Neuronal stem cell (in vitro differentiated cells): ENCODE measurements around the gene ACSS2.

ENCODE experiments used
- DNase-seq: peaks from one replicate; pipeline ENCODE4 v3.0.0-alpha.2; 2013; ENCODE audit warnings: low spot score
- H2AFZ ChIP-seq: one replicate; pipeline ENCODE4 v1.6.1; 2013; ENCODE audit warnings: mild to moderate bottlenecking, low read length, inconsistent platforms
- H2AK5ac ChIP-seq: 2 replicates; pipeline ENCODE4 v1.6.1; 2013; ENCODE audit warnings: low read depth, mild to moderate bottlenecking, inconsistent platforms, low read length, moderate library complexity, mixed read lengths
- H2BK120ac ChIP-seq: 2 replicates; pipeline ENCODE4 v1.6.1; 2013; ENCODE audit warnings: low read depth, mild to moderate bottlenecking, inconsistent platforms, low read length, moderate library complexity, mixed read lengths
- H2BK12ac ChIP-seq: one replicate; pipeline ENCODE4 v1.6.1; 2013; ENCODE audit warnings: low read length, inconsistent platforms
- H2BK15ac ChIP-seq: 2 replicates; pipeline ENCODE4 v1.6.1; 2013; ENCODE audit warnings: mild to moderate bottlenecking, low read length, inconsistent platforms, mixed read lengths
- H2BK5ac ChIP-seq: one replicate; pipeline ENCODE4 v1.6.1; 2013; ENCODE audit warnings: inconsistent platforms, mild to moderate bottlenecking, low read length, moderate library complexity
- H3K14ac ChIP-seq: one replicate; pipeline ENCODE4 v1.6.1; 2013; ENCODE audit warnings: low read length, inconsistent platforms
- H3K18ac ChIP-seq: 2 replicates; pipeline ENCODE4 v1.6.1; 2013; ENCODE audit warnings: low read length, inconsistent platforms
- H3K23ac ChIP-seq: 2 replicates; pipeline ENCODE4 v1.6.1; 2013; ENCODE audit warnings: low read depth, mild to moderate bottlenecking, mixed read lengths, low read length, inconsistent platforms; ENCODE audit not compliant: poor library complexity
- H3K27ac ChIP-seq: replicated peaks from 3 replicates; pipeline ENCODE4 v1.5.1; 2013; ENCODE audit warnings: low read length, inconsistent platforms
- H3K27me3 ChIP-seq, 3 experiments: 2 replicates each; pipeline ENCODE4 v1.6.1; 2013; ENCODE audit warnings: low read length in 3 of 3, mild to moderate bottlenecking in 2 of 3, inconsistent platforms in 1 of 3, low read depth in 1 of 3, mixed read lengths in 1 of 3, moderate library complexity in 1 of 3; ENCODE audit not compliant: control insufficient read depth in 3 of 3, insufficient read depth in 3 of 3
- H3K36me3 ChIP-seq, 2 donors: replicated peaks in 1 of 2; 2 replicates each; pipeline ENCODE4 v1.6.1; 2013; ENCODE audit warnings: low read length in 2 of 2; ENCODE audit not compliant: control insufficient read depth in 2 of 2, insufficient read depth in 2 of 2
- H3K4ac ChIP-seq: 2 replicates; pipeline ENCODE4 v1.6.1; 2013; ENCODE audit warnings: inconsistent platforms, mild to moderate bottlenecking, low read length, moderate library complexity
- H3K4me1 ChIP-seq, 2 donors: 1 replicate in 1 of 2; 2 replicates in 1 of 2; pipeline ENCODE4 v1.6.1; 2013; ENCODE audit warnings: low read length in 2 of 2, low read depth in 1 of 2; ENCODE audit not compliant: control insufficient read depth in 2 of 2, insufficient read depth in 1 of 2
- H3K4me2 ChIP-seq: one replicate; pipeline ENCODE4 v1.6.1; 2013; ENCODE audit warnings: mild to moderate bottlenecking, low read length, inconsistent platforms; ENCODE audit not compliant: insufficient read depth, poor library complexity, severe bottlenecking
- H3K4me3 ChIP-seq, 2 donors: 2 replicates each; pipeline ENCODE4 v1.5.1; 2013; ENCODE audit warnings: low read length in 2 of 2, mild to moderate bottlenecking in 2 of 2, inconsistent platforms in 1 of 2, moderate library complexity in 1 of 2
- H3K79me1 ChIP-seq: one replicate; pipeline ENCODE4 v1.6.1; 2013; ENCODE audit warnings: low read depth, mild to moderate bottlenecking, inconsistent platforms, low read length, moderate library complexity
- H3K9ac ChIP-seq: one replicate; pipeline ENCODE4 v1.6.1; 2013; ENCODE audit warnings: mild to moderate bottlenecking, low read depth, low read length, inconsistent platforms; ENCODE audit not compliant: poor library complexity
- H3K9me3 ChIP-seq, 2 donors: replicated peaks in 1 of 2; 2 replicates each; pipeline versions ENCODE3 to v1.6.1; 2013; ENCODE audit warnings: low read length in 2 of 2, mild to moderate bottlenecking in 2 of 2, inconsistent platforms in 1 of 2, low read depth in 1 of 2, mixed read lengths in 1 of 2, moderate library complexity in 1 of 2; ENCODE audit not compliant: control insufficient read depth in 2 of 2, insufficient read depth in 1 of 2
- H4K8ac ChIP-seq: one replicate; pipeline ENCODE4 v1.6.1; 2013; ENCODE audit warnings: low read depth, mild to moderate bottlenecking, inconsistent platforms, low read length, moderate library complexity
- H4K91ac ChIP-seq: one replicate; pipeline ENCODE4 v1.6.1; 2013; ENCODE audit warnings: low read length, low read depth, mild to moderate bottlenecking, inconsistent platforms; ENCODE audit not compliant: poor library complexity
- WGBS, 2 donors: extraction: QIAGEN DNeasy Blood & Tissue Kit; methylation state at CpG; one replicate each; pipeline ENCODE4 v1.1.7; 2013; ENCODE audit warnings: missing lambda C conversion rate in 2 of 2, mixed read lengths in 1 of 2; ENCODE audit not compliant: insufficient read length in 2 of 2, insufficient replicate concordance in 1 of 2; ENCODE audit errors: extremely low coverage in 2 of 2; 5-methylcytosine and 5-hydroxymethylcytosine counted together

ACSS2 gene

GRCh38 chr20:34931771-34932170 lies 55.4 kb downstream of the ACSS2 start:
- Histone ChIP-seq H3K4me3 (no peak overlapping the region), H3K4ac (no peak overlapping the region), H3K18ac (no peak overlapping the region), H4K8ac (no peak overlapping the region), H3K36me3 (peaks cover 23 to 88% of the 10 kb centered on the region in 2 donors), H2AK5ac (no peak overlapping the region), H3K23ac (no peak overlapping the region), H3K27ac (no peak overlapping the region), H3K9me3 (no peaks in the 10 kb centered on the region), H2BK12ac (no peak overlapping the region), H4K91ac (no peak overlapping the region), H2BK15ac (no peak overlapping the region), H2AFZ (no peak overlapping the region), H3K9ac (no peak overlapping the region), H3K14ac (no peak overlapping the region), H3K4me2 (no peak overlapping the region), H3K4me1 (no peaks in the 10 kb centered on the region), H2BK5ac (no peak overlapping the region), H3K79me1 (no peaks in the 10 kb centered on the region), H3K27me3 (no peaks in the 10 kb centered on the region), H2BK120ac (no peak overlapping the region)
- WGBS, 2 donors = no CpG with 5 or more reads among the region's 7 CpGs
- no peak for DNase-seq

DNA sequence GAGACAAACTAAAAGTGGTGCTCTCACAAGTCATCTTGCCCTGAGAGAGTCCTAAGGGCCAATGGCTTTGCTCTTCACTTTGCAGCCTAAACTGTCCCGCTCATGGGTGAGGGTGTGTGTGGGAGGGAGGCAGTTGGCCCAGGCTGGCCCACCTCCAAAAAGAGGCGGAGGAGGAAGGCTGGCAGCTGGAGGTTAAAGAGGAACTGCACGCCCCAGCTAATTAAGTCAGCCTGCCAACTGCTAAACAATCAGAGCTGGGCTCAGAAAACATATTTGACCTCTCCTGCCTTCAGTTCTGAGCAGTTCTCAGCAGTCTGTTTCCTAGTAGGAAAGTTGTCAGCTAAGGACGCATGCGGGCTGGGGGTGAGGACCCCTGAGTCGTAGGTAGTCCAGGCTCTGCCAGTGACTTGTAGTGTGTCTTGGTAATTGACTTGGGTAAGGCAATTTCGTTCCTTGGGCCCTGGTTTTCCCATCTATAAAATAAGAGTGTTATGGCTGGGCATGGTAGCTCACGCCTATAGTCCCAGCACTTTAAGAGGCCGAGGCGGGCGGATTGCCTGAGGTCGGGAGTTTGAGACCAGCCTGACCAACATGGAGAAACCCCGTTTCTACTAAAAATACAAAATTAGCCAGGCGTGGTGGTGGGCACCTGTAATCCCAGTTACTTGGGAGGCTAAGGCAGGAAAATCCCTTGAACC lies 62.2 kb downstream of the ACSS2 start:
- no peak overlapping the region for H3K23ac ChIP-seq
- no peak overlapping the region for H2AFZ ChIP-seq
- no peak overlapping the region for H3K4ac ChIP-seq
- no CpG with 5 or more reads among the region's 14 CpGs for WGBS, 2 donors
- no peak overlapping the region for H3K4me2 ChIP-seq
- no peak overlapping the region for H2BK15ac ChIP-seq
- no peak overlapping the region for H3K18ac ChIP-seq
- no peak overlapping the region for H4K91ac ChIP-seq
- H3K14ac ChIP-seq = no peak overlapping the region
- no peak overlapping the region for H3K4me3 ChIP-seq
- no peaks in the 10 kb centered on the region for H3K4me1 ChIP-seq
- H3K27ac ChIP-seq = no peak overlapping the region
- no peak for DNase-seq
- H3K79me1 ChIP-seq = no peaks in the 10 kb centered on the region
- H3K27me3 ChIP-seq = no peaks in the 10 kb centered on the region
- H2BK12ac ChIP-seq = no peak overlapping the region
- H2AK5ac ChIP-seq = no peak overlapping the region
- no peaks in the 10 kb centered on the region for H3K9me3 ChIP-seq
- peaks cover 18 to 83% of the 10 kb centered on the region in 2 donors for H3K36me3 ChIP-seq
- no peak overlapping the region for H4K8ac ChIP-seq
- no peak overlapping the region for H2BK120ac ChIP-seq
- no peak overlapping the region for H2BK5ac ChIP-seq
- H3K9ac ChIP-seq = no peak overlapping the region

DNA sequence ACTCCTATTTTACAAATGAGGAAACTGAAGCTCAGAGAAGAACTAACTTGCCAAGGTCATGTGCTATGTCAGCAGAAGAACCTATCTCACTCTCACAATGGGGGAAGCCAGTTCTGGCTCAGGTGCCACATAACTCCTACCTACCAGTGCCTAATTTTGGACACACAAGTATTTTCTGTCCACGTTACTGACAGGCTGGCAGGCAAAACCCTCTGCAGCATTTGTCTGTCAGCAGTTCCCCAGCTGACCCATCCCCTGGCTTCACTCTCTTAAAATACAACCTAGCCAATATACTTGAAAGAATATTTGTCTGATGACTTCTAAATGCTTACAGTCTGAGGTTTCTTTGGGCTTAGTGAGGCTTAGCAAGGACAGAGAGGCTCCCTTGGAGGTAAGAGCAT lies 63.7 kb downstream of the ACSS2 start:
- no peak overlapping the region for H4K91ac ChIP-seq
- H2AFZ ChIP-seq = no peak overlapping the region
- no peaks in the 10 kb centered on the region for H3K27me3 ChIP-seq
- H4K8ac ChIP-seq = no peak overlapping the region
- no peak overlapping the region for H3K4me3 ChIP-seq
- H3K79me1 ChIP-seq = no peaks in the 10 kb centered on the region
- no peak overlapping the region for H3K4ac ChIP-seq
- no peak overlapping the region for H2BK5ac ChIP-seq
- no peak overlapping the region for H3K18ac ChIP-seq
- DNase-seq = no peak
- no peak overlapping the region for H3K23ac ChIP-seq
- H3K9ac ChIP-seq = no peak overlapping the region
- no peak overlapping the region for H3K27ac ChIP-seq
- no peak overlapping the region for H2BK12ac ChIP-seq
- H3K9me3 ChIP-seq = no peaks in the 10 kb centered on the region
- H3K14ac ChIP-seq = no peak overlapping the region
- no peaks in the 10 kb centered on the region for H3K4me1 ChIP-seq
- no CpG with 5 or more reads among the region's 1 CpG for WGBS, 2 donors
- H2BK15ac ChIP-seq = no peak overlapping the region
- no peak overlapping the region for H2AK5ac ChIP-seq
- H3K36me3 ChIP-seq = peaks cover 16 to 85% of the 10 kb centered on the region in 2 donors
- H3K4me2 ChIP-seq = no peak overlapping the region
- H2BK120ac ChIP-seq = no peak overlapping the region

DNA sequence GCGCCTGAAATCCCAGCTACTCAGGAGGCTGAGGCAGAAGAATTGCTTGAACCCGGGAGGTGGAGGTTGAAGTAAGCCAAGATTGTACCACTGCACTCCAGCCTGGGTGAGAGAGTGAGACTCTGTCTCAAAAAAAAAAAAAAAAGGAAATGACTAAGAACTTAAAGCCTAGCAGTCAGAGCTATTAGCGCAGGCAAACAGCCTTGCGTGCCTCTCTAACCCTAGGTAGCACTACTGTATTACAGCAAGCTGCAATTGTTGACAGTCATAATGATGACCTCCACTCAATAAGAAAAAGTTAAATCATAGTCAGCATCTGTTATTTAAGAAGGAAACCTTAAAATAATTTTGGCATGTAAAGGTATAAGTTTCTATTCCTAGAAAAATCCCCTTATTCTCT lies 64.8 kb downstream of the ACSS2 start:
- H3K4me2 ChIP-seq = no peak overlapping the region
- no peaks in the 10 kb centered on the region for H3K79me1 ChIP-seq
- no CpG with 5 or more reads among the region's 4 CpGs for WGBS, 2 donors
- no peak overlapping the region for H2BK15ac ChIP-seq
- H2AFZ ChIP-seq = no peak overlapping the region
- H3K14ac ChIP-seq = no peak overlapping the region
- no peak overlapping the region for H3K23ac ChIP-seq
- no peak overlapping the region for H3K27ac ChIP-seq
- no peak overlapping the region for H2BK120ac ChIP-seq
- no peak overlapping the region for H3K4ac ChIP-seq
- no peak overlapping the region for H4K8ac ChIP-seq
- no peaks in the 10 kb centered on the region for H3K9me3 ChIP-seq
- no peak overlapping the region for H2BK5ac ChIP-seq
- no peak overlapping the region for H2AK5ac ChIP-seq
- no peak overlapping the region for H4K91ac ChIP-seq
- peaks cover 19 to 84% of the 10 kb centered on the region in 2 donors for H3K36me3 ChIP-seq
- H3K27me3 ChIP-seq = no peaks in the 10 kb centered on the region
- H3K18ac ChIP-seq = no peak overlapping the region
- no peak overlapping the region for H3K4me3 ChIP-seq
- H3K9ac ChIP-seq = no peak overlapping the region
- DNase-seq = no peak
- no peaks in the 10 kb centered on the region for H3K4me1 ChIP-seq
- H2BK12ac ChIP-seq = no peak overlapping the region
